Skeletal muscle satellite cell (primary cell): Measurements from ENCODE around the gene RAD50.

Experiments
- H3K27me3 ChIP-seq: 2 replicates; pipeline ENCODE4 v1.7.0; 2013; ENCODE audit warnings: low read length; ENCODE audit not compliant: control insufficient read depth, insufficient read depth
- H3K36me3 ChIP-seq: 2 replicates; pipeline ENCODE4 v1.7.0; 2013; ENCODE audit warnings: mild to moderate bottlenecking, control low read depth, low read length; ENCODE audit not compliant: insufficient read depth
- H3K4me1 ChIP-seq: 2 replicates; pipeline ENCODE4 v1.7.0; 2013; ENCODE audit warnings: low read length; ENCODE audit not compliant: control insufficient read depth, insufficient read depth
- H3K4me2 ChIP-seq: 2 replicates; pipeline ENCODE4 v1.7.0; 2013; ENCODE audit warnings: mild to moderate bottlenecking, low read length
- H3K4me3 ChIP-seq: 2 replicates; pipeline ENCODE4 v1.7.0; 2013; ENCODE audit warnings: low read length
- H3K9ac ChIP-seq: 2 replicates; pipeline ENCODE4 v1.7.0; 2013; ENCODE audit warnings: mild to moderate bottlenecking, low read depth, low read length, moderate library complexity
- H3K9me3 ChIP-seq: replicated peaks from 2 replicates; pipeline ENCODE4 v1.7.0; 2013; ENCODE audit warnings: mild to moderate bottlenecking, control low read depth, low read length

Gene RAD50

GRCh38 chr5:132656774-132657355 lies 100.1 kb downstream of the RAD50 start:
- Histone ChIP-seq H3K4me2 (peak overlapping the region; percentile 93), H3K9ac (no peak overlapping the region), H3K36me3 (no peaks in the 10 kb centered on the region), H3K4me3 (peak overlapping the region; percentile 70), H3K27me3 (peaks cover 15% of the 10 kb centered on the region), H3K4me1 (peaks cover 17% of the 10 kb centered on the region), H3K9me3 (no peaks in the 10 kb centered on the region)

GRCh38 chr5:132657676-132658380 lies 101.1 kb downstream of the RAD50 start, which contains the start of gene IL13:
IL13 (plus strand) TSS chr5:132658173; CDS start chr5:132658187, 14 bp downstream.
- H3K4me3 ChIP-seq = no peak within 1 kb of the TSS
- no peak within 1 kb of the TSS for H3K9ac ChIP-seq

GRCh38 chr5:132658381-132659302 lies 101.9 kb downstream of the RAD50 start:
- Histone ChIP-seq H3K27me3 (peaks cover 11% of the 10 kb centered on the region), H3K9ac (no peak overlapping the region), H3K36me3 (no peaks in the 10 kb centered on the region), H3K4me1 (peaks cover 22% of the 10 kb centered on the region), H3K4me3 (no peak overlapping the region), H3K9me3 (no peaks in the 10 kb centered on the region), H3K4me2 (no peak overlapping the region)

More at GRCh38 chr5:132657676-132658380, 101.1 kb downstream of the RAD50 start, which contains the start of gene IL13:
- Histone ChIP-seq H3K9me3 (no peaks in the 10 kb centered on the region), H3K4me1 (peaks cover 17% of the 10 kb centered on the region), H3K27me3 (peaks cover 15% of the 10 kb centered on the region), H3K4me2 (no peak within 1 kb of the TSS), H3K36me3 (no peaks in the 10 kb centered on the region)

- H3K4me3 ChIP-seq = no peak overlapping the region
- no peaks in the 10 kb centered on the region for H3K9me3 ChIP-seq
- no peaks in the 10 kb centered on the region for H3K36me3 ChIP-seq
- peaks cover 6% of the 10 kb centered on the region for H3K27me3 ChIP-seq
- H3K9ac ChIP-seq = no peak overlapping the region
- H3K4me1 ChIP-seq = peaks cover 22% of the 10 kb centered on the region
- H3K4me2 ChIP-seq = no peak overlapping the region
Measured at GRCh38 chr5:132659598-132660493, 103.1 kb downstream of the RAD50 start.

- H3K4me1 ChIP-seq = peaks cover 13% of the 10 kb centered on the region
- H3K4me2 ChIP-seq = no peak overlapping the region
- H3K9me3 ChIP-seq = no peaks in the 10 kb centered on the region
- H3K4me3 ChIP-seq = no peak overlapping the region
- H3K36me3 ChIP-seq = no peaks in the 10 kb centered on the region
- H3K27me3 ChIP-seq = no peaks in the 10 kb centered on the region
- H3K9ac ChIP-seq = no peak overlapping the region
Measured at GRCh38 chr5:132661231-132662003, 104.6 kb downstream of the RAD50 start.

- Histone ChIP-seq H3K4me1 (peaks cover 10% of the 10 kb centered on the region), H3K36me3 (no peaks in the 10 kb centered on the region), H3K9ac (no peak overlapping the region), H3K9me3 (no peaks in the 10 kb centered on the region), H3K4me2 (no peak overlapping the region), H3K4me3 (no peak overlapping the region), H3K27me3 (no peaks in the 10 kb centered on the region)
Measured at GRCh38 chr5:132662004-132662401, 105.2 kb downstream of the RAD50 start.

GRCh38 chr5:132662925-132663770 lies 106.4 kb downstream of the RAD50 start:
- Histone ChIP-seq H3K4me3 (no peak overlapping the region), H3K36me3 (no peaks in the 10 kb centered on the region), H3K9ac (no peak overlapping the region), H3K9me3 (no peaks in the 10 kb centered on the region), H3K27me3 (no peaks in the 10 kb centered on the region), H3K4me1 (peaks cover 10% of the 10 kb centered on the region), H3K4me2 (no peak overlapping the region)

- H3K27me3 ChIP-seq = no peaks in the 10 kb centered on the region
- no peak overlapping the region for H3K4me2 ChIP-seq
- no peak overlapping the region for H3K9ac ChIP-seq
- H3K4me3 ChIP-seq = no peak overlapping the region
- H3K36me3 ChIP-seq = no peaks in the 10 kb centered on the region
- no peaks in the 10 kb centered on the region for H3K9me3 ChIP-seq
- H3K4me1 ChIP-seq = peaks cover 10% of the 10 kb centered on the region
Measured at GRCh38 chr5:132663771-132664695, 107.3 kb downstream of the RAD50 start.

GRCh38 chr5:132664696-132665209 lies 108.0 kb downstream of the RAD50 start:
- H3K9ac ChIP-seq = no peak overlapping the region
- no peak overlapping the region for H3K4me3 ChIP-seq
- H3K36me3 ChIP-seq = no peaks in the 10 kb centered on the region
- H3K4me2 ChIP-seq = no peak overlapping the region
- peaks cover 10% of the 10 kb centered on the region for H3K4me1 ChIP-seq
- no peaks in the 10 kb centered on the region for H3K27me3 ChIP-seq
- H3K9me3 ChIP-seq = no peaks in the 10 kb centered on the region
